Activated CD8-positive, alpha-beta memory T cell treated with anti-CD3 and anti-CD28 coated beads, Interleukin-2, amount 50 U/mL, for 24 hours (primary cell): ENCODE results near the gene ADAMTS17.

Experiments used
- DNase-seq: peaks from one replicate; pipeline ENCODE4 v3.0.0-alpha.2; 2020; ENCODE audit errors: extremely low read depth

The ADAMTS17 gene

DNA sequence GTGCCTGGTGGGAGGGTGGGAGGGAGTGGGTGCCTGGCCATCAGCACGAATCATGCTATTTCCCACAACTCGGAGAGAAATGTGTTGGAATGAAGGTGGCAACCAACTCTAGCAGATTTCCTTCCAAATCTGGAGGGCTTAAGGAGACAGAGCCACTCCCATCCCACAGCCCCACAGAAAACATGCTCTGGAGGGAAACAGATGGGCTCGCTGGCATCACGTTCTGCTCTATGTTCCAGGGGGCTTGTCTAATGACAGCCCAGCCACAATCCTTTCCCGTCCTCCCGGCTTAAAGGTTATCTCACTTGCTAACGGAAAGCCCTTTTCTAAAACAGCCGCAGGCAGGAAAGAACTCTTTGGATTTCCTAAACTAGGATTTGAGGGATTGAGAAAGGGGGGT is 65.3 kb downstream of the ADAMTS17 start:
- no peak for DNase-seq

DNA sequence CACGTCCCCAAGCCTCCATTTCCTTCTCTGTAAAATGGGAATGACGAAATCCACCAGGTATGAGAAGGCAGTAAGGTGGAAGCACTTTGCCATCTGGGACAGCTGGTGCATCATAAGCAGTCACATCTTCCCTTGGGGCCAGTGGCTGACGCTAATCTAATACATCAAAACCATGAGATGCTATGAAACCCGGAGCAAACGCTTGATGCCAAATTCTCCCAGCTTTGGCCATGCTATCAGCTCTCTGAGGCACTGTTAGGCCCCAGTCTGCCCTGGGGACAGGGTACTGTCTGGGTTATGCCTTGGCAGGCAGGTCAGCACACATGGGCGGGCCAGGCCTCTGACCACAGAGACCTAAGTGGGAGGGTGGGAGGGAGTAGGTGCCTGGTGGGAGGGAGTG is 66.1 kb downstream of the ADAMTS17 start:
- no peak for DNase-seq

DNA sequence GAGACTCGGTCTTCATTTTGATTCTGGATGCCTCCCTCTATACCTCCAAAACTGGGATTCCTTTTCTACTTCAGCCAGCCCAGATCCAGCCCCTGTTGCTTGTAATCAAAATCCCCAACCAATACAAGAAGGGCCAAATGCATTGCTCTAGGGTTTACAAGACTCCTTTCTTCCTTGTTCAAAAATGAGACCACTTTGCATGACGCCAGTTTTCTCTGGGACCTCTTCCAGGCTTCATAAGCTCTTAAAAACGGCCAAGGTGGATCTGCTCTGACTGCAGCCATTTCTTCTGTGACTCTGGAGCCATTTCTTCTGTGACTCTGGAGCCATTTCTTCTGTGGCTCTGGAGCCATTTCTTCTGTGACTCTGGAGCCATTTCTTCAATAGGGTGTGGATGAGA is 71.9 kb downstream of the ADAMTS17 start:
- DNase-seq, result no peak

DNA sequence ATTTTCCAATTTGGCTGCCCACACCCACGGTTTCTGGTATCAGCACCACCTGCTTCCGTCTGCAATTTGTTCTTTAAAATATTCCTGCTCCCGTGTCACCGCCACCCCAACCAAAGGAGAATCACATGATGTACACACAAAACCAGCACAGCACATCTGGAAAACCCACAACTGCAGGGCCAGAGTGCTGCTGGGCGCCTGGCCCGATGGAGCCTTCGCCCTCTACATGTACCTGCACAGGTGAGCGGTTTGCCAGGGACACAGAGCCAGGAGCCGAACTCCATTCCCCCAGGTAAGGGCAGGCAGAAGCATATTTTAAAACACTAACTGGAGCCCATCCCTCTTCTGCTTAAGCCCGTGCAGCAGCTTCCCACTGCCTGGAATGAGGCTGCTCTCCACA is 75.6 kb downstream of the ADAMTS17 start:
- no peak for DNase-seq

DNA sequence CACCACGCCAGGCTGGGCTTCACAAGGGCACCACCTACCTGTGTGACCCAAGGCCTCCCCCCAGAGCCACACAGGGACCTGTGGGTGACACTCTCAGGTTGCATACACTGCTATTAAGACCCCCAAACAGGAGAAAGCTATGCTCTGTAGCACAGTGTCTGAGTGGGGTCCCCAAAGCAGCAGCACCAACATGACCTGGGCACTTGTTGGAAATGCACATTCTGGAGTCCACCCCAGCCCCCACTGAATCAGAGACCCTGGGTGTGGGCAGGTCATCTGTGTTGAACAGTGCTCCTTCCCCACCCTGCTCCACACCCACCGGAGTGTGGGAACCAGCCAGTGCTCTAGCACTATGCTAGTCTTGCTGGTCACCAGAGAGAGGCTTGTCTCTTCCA is 76.1 kb downstream of the ADAMTS17 start:
- DNase-seq, result no peak

DNA sequence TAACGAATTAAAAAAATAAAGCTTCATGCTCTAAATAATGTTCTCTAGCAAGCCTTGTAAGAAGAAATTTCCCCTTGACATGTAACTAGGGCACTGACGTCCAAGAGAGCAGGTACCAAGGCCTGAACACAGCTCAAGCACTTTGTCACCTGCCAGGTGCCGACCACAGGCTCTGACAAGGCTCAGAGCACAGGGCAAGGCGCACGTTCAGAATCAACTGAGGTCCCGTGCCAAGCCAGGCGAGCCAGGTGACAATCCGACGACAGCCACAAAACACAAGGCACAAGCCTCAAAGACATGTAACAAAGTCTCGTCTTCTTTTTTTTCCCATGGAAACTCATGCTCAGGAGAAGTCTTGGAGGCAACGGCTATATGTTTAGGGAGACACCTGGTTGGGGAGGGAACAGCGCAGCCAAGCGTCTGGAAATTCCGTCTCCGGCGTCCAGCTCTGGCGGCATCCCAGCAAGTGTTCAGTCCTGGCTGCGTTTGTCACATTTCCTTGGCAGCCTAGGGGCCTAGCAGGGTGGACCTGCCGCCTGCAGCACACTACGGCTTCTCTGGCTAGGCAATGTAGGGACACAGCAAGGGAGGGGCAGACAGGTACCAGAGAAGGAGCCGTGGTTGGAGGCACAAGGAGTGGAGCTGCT is 76.7 kb downstream of the ADAMTS17 start:
- no peak for DNase-seq

DNA sequence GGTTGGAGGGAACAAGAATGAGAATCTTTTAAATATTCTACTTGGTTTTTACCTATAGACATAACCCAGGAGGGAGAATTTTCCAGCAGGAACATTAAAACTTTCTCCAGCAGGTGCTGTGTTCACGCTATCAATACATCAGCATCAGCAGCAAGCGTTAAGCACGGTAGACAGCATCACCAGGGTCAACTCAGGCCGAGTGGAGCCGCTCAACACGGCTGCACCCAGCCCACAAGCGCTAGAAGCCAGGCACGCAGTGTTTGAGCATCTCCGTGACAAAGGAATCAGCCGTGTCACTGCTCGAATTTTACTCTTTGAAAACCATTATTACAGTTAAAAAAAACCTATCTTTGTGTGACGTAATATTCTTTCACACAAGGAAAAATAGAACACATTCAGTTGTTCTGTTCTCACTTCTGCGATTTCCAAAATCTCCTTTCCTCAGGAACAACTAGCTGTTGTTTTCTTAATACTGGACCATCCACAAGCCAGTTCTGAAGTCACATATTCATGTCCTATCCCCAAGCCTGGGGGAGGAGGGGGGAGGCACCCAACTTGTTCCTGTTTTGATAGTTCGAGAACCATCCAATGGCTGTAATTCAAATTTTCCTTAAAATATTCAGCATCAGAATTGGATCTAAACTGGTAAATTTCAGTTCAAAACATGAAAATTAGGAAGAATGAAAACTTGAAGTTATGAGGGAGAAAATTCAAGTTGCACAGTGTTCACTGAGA is 77.9 kb downstream of the ADAMTS17 start:
- DNase-seq, result no peak

DNA sequence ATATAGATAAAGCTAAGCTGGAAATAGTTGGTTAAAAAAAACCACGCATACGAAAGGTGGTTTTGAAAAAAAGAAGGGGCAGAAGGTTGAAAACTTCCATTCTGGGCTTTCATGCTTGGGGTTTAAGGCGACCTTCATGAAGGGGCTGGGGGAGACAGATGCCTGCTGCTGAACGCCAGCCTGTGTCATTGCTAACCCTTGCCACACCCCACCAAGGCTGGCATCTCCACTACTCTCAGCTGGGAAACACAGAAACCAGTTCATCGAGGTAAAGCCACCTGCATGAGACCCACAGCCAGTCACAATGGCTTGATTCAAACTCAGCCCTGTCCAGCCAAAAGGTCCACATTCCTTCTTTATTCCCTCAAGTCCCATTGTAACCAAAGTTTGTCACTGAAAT is 78.7 kb downstream of the ADAMTS17 start:
- DNase-seq, result no peak

DNA sequence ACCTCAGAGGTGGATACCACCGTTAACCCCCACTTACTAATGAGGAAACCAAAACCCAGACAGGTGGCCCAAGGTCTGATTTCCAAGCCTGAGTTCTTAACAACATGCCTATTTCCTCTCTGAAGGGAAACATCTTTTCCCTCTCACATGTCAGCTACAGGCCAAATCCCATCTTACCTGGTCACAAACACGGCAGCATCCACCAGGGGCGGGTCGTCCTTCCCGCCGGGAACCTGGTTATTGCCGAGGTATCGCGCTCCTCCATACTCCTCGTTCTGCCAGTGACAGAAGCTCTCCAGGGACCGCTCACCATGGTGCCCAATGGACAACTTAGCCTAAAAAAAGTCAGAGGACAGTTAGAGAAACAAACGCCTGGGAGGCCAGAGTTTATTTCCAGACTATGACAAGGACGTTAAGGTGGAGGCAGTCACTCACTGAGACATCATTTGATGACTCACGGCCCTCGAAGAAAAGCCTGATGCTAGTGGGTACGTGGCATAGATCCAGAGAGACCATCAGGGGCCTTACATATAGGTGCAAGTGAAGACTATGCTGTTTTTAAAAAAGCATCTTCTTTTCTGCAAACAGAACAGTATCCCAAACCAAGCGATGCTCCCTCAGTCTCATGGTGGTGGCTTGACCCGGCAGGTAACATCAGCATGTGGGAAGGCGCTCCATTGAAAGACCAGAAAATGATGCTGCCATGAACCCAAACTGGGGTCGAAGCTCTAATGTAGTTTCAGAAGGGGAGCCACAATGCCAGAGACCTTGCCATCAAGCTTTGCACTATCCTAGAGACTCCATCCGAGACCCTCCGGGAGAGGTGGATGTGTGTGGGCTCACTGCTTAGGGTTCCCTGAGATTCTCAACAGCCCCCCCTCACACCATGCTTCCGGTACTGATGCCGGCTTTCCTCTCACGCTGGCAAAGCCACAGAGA is 80.2 kb downstream of the ADAMTS17 start:
- DNase-seq, result no peak

DNA sequence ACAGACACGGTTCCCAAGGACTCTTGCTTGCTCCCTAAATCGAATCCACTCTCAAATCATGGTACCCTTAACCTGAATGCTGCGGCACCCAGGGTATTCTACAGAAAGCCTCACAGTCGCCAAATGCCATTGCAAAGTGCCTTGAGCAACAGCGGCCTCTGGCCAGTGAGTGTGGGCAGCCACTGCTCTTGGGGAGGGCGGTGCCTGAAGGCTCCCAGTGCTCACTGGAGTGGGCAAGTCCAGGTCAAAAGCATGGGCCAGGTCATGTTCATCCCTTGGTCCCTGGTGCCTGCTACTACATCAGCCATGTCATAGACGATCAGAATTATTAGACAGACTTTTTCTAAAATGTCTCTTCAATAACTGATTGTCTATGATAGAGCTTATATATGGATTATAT is 82.5 kb downstream of the ADAMTS17 start:
- DNase-seq, result no peak

DNA sequence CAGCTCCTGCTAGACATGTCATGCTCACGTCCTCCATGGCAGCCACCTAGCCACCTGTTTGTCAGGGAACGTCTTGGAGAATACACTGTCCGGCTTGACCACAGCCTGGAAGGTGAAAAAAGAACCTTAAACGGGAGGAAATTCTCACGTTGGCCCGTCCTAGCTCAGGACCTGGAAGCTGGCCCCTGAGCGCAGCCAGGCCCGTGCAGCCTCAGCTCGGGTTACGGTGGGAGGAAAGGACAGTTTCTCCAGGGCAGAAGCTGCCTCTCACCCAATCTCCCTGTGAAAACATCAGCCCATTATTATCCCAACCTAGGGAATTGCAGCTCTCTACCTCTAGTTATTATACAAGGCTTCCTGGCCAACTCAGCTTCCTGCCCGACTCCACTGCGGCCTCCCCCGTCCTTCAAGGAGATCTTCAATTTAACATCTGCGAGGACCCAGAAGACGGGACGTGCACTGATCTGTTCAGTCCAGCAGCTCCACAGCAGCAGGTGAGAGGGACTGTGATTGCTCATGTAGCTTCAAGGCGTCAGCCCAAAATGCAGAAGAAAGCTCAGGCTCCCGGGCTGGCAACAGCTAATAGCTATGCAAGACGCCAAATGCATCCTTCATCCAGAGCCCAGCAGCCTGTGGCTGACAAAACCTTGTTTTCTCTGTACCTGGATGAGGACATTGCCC is 84.7 kb downstream of the ADAMTS17 start:
- DNase-seq, result no peak

DNA sequence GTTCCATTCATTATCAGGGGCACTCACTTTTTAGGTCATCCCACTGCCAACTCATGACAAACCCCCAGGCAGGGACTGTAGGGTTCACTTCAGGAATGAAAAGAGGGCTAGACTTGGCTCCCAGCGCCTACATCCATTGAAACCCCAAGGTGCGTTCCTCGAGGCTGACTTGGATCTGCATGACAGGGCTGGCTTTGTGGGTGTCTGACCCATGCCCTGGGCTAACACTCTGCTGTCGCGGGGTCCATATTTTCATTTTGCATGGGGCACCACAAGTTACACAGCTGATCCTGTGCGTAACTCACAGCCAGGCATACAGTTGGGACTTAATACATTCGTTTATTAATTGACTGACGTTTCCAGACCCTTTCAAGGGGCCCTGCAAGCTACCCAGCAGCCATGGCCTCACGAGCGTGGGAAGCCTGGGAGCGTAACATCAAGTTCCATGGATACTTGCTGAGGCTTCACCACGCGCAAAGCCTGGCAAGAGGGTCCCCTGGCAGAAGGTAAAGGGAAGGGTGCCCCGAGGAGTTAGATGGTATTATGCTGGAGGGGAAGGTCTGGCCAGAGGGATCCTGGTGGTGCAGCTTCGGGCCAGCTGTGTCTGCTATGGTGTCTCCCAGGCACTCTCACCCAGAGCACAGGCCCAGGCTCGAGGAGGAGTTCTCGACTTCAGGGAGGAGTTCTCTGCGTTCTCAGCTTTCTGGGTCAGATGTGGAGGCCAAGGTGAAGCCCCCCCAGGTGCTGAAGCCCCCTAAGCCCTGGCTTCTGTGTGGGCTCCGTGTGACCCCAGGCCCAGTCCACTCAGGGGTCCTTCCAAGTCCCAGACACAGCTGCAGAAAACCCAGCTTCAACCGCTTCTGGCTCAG is 85.4 kb downstream of the ADAMTS17 start:
- no peak for DNase-seq

DNA sequence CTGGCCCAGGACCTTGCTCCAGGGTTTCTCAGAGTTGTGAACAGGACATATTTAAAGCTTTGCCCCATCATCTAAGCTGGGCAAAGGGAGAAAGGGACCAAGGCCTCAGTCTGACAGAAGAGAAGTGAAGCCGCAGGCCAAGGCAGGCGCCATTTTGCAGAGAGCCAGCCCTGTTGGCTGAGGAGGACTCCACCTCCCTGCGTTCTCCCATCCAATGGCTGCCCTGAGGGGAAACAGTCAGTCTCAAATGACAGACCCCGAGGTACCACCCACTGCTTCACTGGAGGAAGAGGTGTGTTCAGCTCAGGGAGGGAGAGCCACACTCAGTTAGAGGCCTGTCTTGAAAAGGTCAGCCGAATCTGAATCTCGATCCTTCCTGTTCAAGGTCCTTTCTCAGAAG is 86.1 kb downstream of the ADAMTS17 start:
- no peak for DNase-seq

DNA sequence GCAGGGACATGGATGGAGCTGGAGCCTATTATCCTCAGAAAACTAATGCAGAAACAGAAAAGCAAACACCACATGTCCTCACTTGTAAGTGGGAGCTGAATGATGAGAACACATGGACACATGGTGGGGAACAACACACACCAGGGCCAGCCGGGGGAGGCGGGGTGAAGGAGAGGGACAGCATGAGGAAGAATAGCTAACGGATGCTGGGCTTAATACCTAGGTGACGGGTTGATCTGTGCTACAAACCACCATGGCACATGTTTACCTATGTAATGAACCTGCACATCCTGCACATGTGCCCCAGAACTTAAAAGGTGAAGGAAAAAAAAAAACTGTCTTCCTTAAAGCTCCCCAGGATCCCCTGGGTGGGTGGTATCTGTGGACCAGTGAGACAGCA is 87.1 kb downstream of the ADAMTS17 start:
- DNase-seq, result no peak

DNA sequence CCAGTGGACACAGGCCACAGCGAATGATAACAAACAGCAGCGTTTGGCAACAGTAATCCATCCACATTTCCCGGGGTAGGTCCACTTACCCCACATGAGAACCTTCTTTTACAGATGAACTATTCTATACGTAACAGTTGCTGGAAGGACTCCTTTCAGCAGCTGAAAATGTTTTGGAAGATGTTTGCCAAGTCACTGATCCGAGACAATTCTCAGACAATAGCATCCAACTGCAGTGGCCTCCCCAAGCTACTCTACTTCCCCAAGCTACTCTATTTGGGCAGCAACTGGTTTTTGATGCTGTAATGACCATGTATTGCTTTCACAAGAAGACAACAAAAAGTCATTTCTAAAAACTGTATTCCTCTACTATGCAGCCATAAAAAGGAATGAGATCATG is 87.5 kb downstream of the ADAMTS17 start:
- DNase-seq, result no peak

DNA sequence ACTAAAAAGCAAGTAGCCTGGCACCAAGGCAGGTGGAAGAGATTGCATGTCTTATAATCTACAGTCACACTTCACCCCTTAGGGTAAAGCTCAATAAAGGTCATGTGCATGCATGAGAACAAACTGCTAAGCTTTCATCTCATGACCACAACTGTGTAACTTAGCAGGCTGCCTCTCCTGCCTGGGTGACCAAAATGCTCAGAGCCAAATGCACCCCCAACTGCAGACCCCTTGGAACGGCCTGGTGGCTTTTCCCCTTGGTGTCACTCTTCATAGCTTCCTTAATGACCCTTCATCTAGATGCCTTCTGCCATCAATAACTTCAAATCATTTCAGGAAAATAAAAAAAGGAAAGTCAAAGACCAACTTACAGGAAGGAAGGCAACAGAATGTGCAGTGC is 88.1 kb downstream of the ADAMTS17 start:
- DNase-seq, result no peak

DNA sequence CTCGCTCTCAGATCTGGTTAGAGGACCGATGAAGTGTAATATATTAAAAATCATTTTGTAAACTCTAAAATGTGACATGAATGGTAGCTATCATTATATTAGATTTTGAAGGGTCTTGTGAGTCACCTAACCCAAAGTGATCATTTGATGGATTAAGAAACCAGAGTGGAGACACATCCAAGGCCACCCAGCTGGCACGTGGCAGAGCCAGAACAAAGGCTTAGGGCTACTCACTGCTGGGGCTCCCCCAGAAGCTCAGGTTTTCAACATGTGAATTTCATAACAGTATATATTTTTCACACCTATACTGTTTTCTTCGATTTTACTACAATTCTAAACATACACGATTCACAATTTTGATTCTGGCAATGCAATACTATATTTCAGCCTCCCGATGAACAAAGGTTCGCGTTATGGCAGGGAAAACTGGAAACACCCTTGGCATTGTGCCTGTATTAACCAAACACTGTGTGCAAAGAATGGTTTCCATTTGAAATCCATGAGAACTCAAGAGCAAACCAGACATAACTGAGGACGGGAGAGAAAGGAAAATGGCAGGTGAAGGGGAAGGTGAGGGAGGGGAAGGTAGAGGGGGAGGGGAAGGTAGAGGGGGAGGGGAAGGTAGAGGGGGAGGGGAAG is 88.9 kb downstream of the ADAMTS17 start:
- DNase-seq, result no peak

DNA sequence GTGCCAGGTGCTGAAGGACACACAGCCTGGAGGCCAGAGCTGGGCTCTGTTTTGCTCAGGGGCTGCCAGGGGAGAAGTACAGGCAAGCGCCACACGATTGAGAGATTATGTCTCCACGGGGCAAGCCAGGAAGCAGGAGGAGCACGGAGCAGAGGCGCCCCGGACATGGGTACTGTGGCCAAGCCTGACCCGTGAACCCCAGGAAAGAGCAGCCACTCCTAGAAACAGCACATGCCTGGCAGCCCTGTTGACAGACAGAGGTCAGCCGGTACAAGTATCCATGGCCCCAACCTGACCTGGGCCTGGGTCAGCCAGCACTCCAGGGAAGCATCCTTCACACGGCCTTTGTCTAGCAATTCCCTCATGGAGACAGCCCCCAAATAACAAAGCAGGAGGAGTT is 89.4 kb downstream of the ADAMTS17 start:
- DNase-seq, result no peak

DNA sequence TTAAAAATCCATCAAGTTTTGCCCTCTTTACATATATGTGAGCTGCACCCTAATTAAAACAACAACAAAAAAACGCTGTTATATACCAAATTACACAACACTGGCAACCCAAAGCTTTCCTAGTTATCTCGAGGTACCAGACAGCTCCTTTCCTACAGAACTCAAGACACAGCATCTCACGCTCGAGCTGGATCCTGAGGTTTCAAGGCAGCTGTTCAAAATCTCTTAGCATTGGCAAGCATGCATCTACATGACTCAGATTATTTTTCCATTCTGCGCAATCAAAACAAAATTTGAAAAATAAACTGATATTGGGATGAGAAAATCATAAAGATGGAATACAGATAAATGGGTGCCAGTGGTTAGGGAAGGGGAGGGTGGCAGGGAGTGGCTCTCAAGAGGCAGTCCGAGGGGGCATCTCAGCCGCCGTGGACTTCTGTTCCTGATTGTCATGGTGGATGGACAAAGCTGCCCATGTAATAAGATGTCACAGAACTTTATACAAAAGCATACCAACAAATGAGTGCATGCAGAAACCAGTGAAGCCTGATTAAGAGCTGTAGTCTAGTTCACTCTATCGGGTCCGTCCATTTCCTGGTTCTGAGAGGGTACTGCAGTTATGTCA is 91.5 kb downstream of the ADAMTS17 start:
- DNase-seq, result no peak
